Measurements from ENCODE around the gene HYAL3. TPM values are rescaled to one million over a fixed set of nuclear protein-coding genes. Genes with fewer than 3 reads are reported as not detected.

HYAL3 gene
- total RNA-seq, 1 experiment from 2014 or later, result 2.9 TPM

- TF ChIP-seq ATF2 (CRISPR knock-in tag; IDR thresholded peaks at IDR 0.05; ENCODE audit: borderline replicate concordance, low read depth), result no peak
- TF ChIP-seq ATF3 (CRISPR knock-in tag; conservative IDR thresholded peaks at IDR 0.05), result no peak
- TF ChIP-seq NR1H2 (CRISPR knock-in tag; IDR thresholded peaks at IDR 0.05), result no peak
- TF ChIP-seq ZNF232 (CRISPR knock-in tag; IDR thresholded peaks at IDR 0.05), result no peak; the same call in 1 of the 2 replicates
- no peak for TF ChIP-seq AFF4 (CRISPR knock-in tag; IDR thresholded peaks at IDR 0.05; ENCODE audit: borderline replicate concordance)
- no peak for TF ChIP-seq NR2C2 (CRISPR knock-in tag; IDR thresholded peaks at IDR 0.05)
- 0 out of 2 replicates have a peak, but pooled peaks have one; percentile 3 for TF ChIP-seq ZNF121 (CRISPR knock-in tag; IDR thresholded peaks at IDR 0.05)
- TF ChIP-seq SMAD4 (CRISPR knock-in tag; IDR thresholded peaks at IDR 0.05), result no peak
- TF ChIP-seq ZNF219 (CRISPR knock-in tag; IDR thresholded peaks at IDR 0.05; ENCODE audit: borderline replicate concordance), result no peak
- no peak for TF ChIP-seq OVOL2 (CRISPR knock-in tag; IDR thresholded peaks at IDR 0.05; ENCODE audit: borderline replicate concordance)
- no peak for TF ChIP-seq ZNF425 (CRISPR knock-in tag; conservative IDR thresholded peaks at IDR 0.05)
- TF ChIP-seq MLX (CRISPR knock-in tag; IDR thresholded peaks at IDR 0.05), result no peak
- TF ChIP-seq E2F4 (CRISPR knock-in tag; IDR thresholded peaks at IDR 0.05; ENCODE audit: borderline replicate concordance, low read depth), result no peak
- no peak for TF ChIP-seq PREB (CRISPR knock-in tag; IDR thresholded peaks at IDR 0.05; ENCODE audit: borderline replicate concordance)
- TF ChIP-seq CREM (CRISPR knock-in tag; IDR thresholded peaks at IDR 0.05), result peak; percentile 71; the same call in 1 of the 2 replicates
- peak; percentile 53; the same call in 1 of the 2 replicates for TF ChIP-seq FOXP4 (CRISPR knock-in tag; IDR thresholded peaks at IDR 0.05)
- TF ChIP-seq CBFB (CRISPR knock-in tag; IDR thresholded peaks at IDR 0.05; ENCODE audit: low read depth), result no peak
- no peak for TF ChIP-seq MAX (CRISPR knock-in tag; IDR thresholded peaks at IDR 0.05)
- no peak for TF ChIP-seq GTF2I (CRISPR knock-in tag; conservative IDR thresholded peaks at IDR 0.05)
- no peak for TF ChIP-seq ZNF416 (CRISPR knock-in tag; IDR thresholded peaks at IDR 0.05)
- TF ChIP-seq TEAD4 (CRISPR knock-in tag; IDR thresholded peaks at IDR 0.05), result no peak
- TF ChIP-seq ETV6 (CRISPR knock-in tag; IDR thresholded peaks at IDR 0.05), result no peak
- no peak for TF ChIP-seq ZBTB21 (CRISPR knock-in tag; IDR thresholded peaks at IDR 0.05; ENCODE audit: borderline replicate concordance)
- TF ChIP-seq CREB1 (CRISPR knock-in tag; IDR thresholded peaks at IDR 0.05), result no peak
- TF ChIP-seq SP1 (CRISPR knock-in tag; conservative IDR thresholded peaks at IDR 0.05), result peak; percentile 90
- no peak; the same call in 1 of the 2 replicates for TF ChIP-seq FOXP1 (CRISPR knock-in tag; IDR thresholded peaks at IDR 0.05; ENCODE audit: borderline replicate concordance)
Observed at GRCh38 chr3:50245831-50246516, 53.2 kb downstream of the HYAL3 start (continued).
